HepG2 (cell line): ENCODE results near the gene SMG5.

Experiments used
- CTCF ChIP-seq: sonication (generic); formaldehyde crosslinking; IDR thresholded peaks from 2 replicates; pipeline ENCODE4 v1.5.0; 2020; ENCODE audit warnings: mild to moderate bottlenecking, missing genetic modification reagents, moderate library complexity
- FIP1L1 ChIP-seq: fragments of 200-400 bp; formaldehyde crosslinking; IDR thresholded peaks from 2 replicates; pipeline ENCODE4 v1.6.1; 2018; ENCODE audit warnings: low read depth, mild to moderate bottlenecking, low read length, moderate library complexity, borderline replicate concordance; ENCODE audit not compliant: insufficient read depth
- HNRNPH1 ChIP-seq: fragments of 200-400 bp; formaldehyde crosslinking; optimal IDR thresholded peaks from 2 replicates; pipeline ENCODE3; 2017; ENCODE audit warnings: mild to moderate bottlenecking, low read depth, low read length
- SMARCC2 ChIP-seq: fragments of 450-650 bp; IDR thresholded peaks from 2 replicates; pipeline ENCODE4 v1.6.1; 2017; ENCODE audit warnings: antibody characterized with exemption, mild to moderate bottlenecking
- TAF1 ChIP-seq: sonication (generic); formaldehyde crosslinking; IDR thresholded peaks from 2 replicates; pipeline ENCODE4 v1.4.0; 2020; ENCODE audit warnings: missing genetic modification reagents
- USF2 ChIP-seq, 2 experiments: sonication (generic) in 1 of 2; formaldehyde crosslinking in 1 of 2; IDR thresholded peaks; 2 replicates each; pipeline versions ENCODE4 v1.5.1 to v1.6.1; 2011 to 2020; ENCODE audit warnings: borderline replicate concordance in 1 of 2, low read depth in 1 of 2, low read length in 1 of 2, mild to moderate bottlenecking in 1 of 2, missing genetic modification reagents in 1 of 2, moderate library complexity in 1 of 2
- ZNF674 ChIP-seq: sonication (generic); formaldehyde crosslinking; IDR thresholded peaks from 2 replicates; pipeline ENCODE4 v1.5.0; 2020; ENCODE audit warnings: low read depth, mild to moderate bottlenecking, missing genetic modification reagents
- TF ChIP-seq, protein P1 (sequence below): sonication (generic); formaldehyde crosslinking; IDR thresholded peaks from 2 replicates; pipeline ENCODE4 v1.9.0; 2021; ENCODE audit warnings: missing genetic modification reagents, borderline replicate concordance

- TF ChIP-seq SMARCC2 (no peak), USF2 (IDR thresholded peaks at IDR 0.05; ENCODE audit: low read depth, low read length) (no peak), USF2 (CRISPR knock-in tag; IDR thresholded peaks at IDR 0.05; ENCODE audit: borderline replicate concordance) (no peak), TAF1 (CRISPR knock-in tag) (no peak), ZNF674 (CRISPR knock-in tag) (no peak), HNRNPH1 (no peak), FIP1L1 (no peak), CTCF (CRISPR knock-in tag) (no peak)
- TF ChIP-seq, protein P1, sequence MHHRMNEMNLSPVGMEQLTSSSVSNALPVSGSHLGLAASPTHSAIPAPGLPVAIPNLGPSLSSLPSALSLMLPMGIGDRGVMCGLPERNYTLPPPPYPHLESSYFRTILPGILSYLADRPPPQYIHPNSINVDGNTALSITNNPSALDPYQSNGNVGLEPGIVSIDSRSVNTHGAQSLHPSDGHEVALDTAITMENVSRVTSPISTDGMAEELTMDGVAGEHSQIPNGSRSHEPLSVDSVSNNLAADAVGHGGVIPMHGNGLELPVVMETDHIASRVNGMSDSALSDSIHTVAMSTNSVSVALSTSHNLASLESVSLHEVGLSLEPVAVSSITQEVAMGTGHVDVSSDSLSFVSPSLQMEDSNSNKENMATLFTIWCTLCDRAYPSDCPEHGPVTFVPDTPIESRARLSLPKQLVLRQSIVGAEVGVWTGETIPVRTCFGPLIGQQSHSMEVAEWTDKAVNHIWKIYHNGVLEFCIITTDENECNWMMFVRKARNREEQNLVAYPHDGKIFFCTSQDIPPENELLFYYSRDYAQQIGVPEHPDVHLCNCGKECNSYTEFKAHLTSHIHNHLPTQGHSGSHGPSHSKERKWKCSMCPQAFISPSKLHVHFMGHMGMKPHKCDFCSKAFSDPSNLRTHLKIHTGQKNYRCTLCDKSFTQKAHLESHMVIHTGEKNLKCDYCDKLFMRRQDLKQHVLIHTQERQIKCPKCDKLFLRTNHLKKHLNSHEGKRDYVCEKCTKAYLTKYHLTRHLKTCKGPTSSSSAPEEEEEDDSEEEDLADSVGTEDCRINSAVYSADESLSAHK, result no peak
Observed at GRCh38 chr1:156221986-156222692, 60.5 kb downstream of the SMG5 start.
